ENCODE measurements around the gene PM20D1. TPM values are rescaled to one million over a fixed set of nuclear protein-coding genes. Genes with fewer than 3 reads are reported as not detected.

The PM20D1 gene
- not detected for total RNA-seq

GRCh38 chr1:205849619-205850355 lies at the start of gene PM20D1:
Gene PM20D1 (minus strand): TSS chr1:205850132. CDS start chr1:205850072, 60 bp downstream.

GRCh38 chr1:205812878-205813754 lies 36.8 kb downstream of the PM20D1 start, which contains the start of gene SLC41A1:
Gene SLC41A1 (minus strand): TSS chr1:205813198. CDS start chr1:205810441, 2,757 bp downstream.

Other genes with a start within 250 kb of the PM20D1 start
- 25.3 TPM for gene ELK4, start 218.1 kb downstream of the PM20D1 start, total RNA-seq
- 3.1 TPM for gene SLC45A3, start 169.6 kb downstream of the PM20D1 start, total RNA-seq
- gene NUCKS1, start 100.0 kb downstream of the PM20D1 start, total RNA-seq: 195 TPM
- 9.3 TPM for gene RAB29, start 74.7 kb downstream of the PM20D1 start, total RNA-seq
- gene SLC41A1, start 36.9 kb downstream of the PM20D1 start, total RNA-seq: 33.6 TPM
- gene SLC26A9, start 93.3 kb upstream of the PM20D1 start, total RNA-seq: not detected
- 5.3 TPM for gene RAB7B, start 153.3 kb upstream of the PM20D1 start, total RNA-seq
- 0.27 TPM for gene CTSE, start 173.8 kb upstream of the PM20D1 start, total RNA-seq
- gene RHEX, start 203.0 kb upstream of the PM20D1 start, total RNA-seq: 1.6 TPM

Data from camera-type eye (tissue), 1 donor.